HepG2 (cell line): Measurements from ENCODE around the gene RAB15. TPM values are rescaled to one million over a fixed set of nuclear protein-coding genes. Genes with fewer than 3 reads are reported as not detected.

ENCODE experiments used
- BHLHE40 ChIP-seq: IDR thresholded peaks from 2 replicates; pipeline ENCODE4 v1.6.1; 2011; ENCODE audit warnings: low read length, improper control_type of control experiment
- CENPT ChIP-seq: sonication (generic); formaldehyde crosslinking; IDR thresholded peaks from 2 replicates; pipeline ENCODE4 v1.8.0; 2022; ENCODE audit warnings: low read depth, mild to moderate bottlenecking, moderate library complexity, missing genetic modification reagents
- FOXP1 ChIP-seq, 2 experiments: fragments of 450-650 bp in 1 of 2; IDR thresholded peaks; 2 replicates each; pipeline ENCODE4 v1.6.1; 2017 to 2018; ENCODE audit warnings: antibody characterized with exemption in 1 of 2
- GATA4 ChIP-seq: sonication (generic); IDR thresholded peaks from 2 replicates; pipeline ENCODE4 v1.6.1; 2016; ENCODE audit warnings: antibody characterized with exemption, low read depth, borderline replicate concordance
- HDAC2 ChIP-seq: sonication (generic); formaldehyde crosslinking; IDR thresholded peaks from 2 replicates; pipeline ENCODE4 v1.4.0; 2020; ENCODE audit warnings: missing genetic modification reagents
- HMGA1 ChIP-seq: sonication (generic); formaldehyde crosslinking; conservative IDR thresholded peaks from 2 replicates; pipeline ENCODE4 v1.4.0; 2020; ENCODE audit warnings: missing genetic modification reagents
- KDM6A ChIP-seq: IDR thresholded peaks from 2 replicates; pipeline ENCODE4 v1.6.1; 2016; ENCODE audit warnings: low read depth
- KLF13 ChIP-seq: sonication (generic); formaldehyde crosslinking; IDR thresholded peaks from 2 replicates; pipeline ENCODE4 v1.4.0; 2020; ENCODE audit warnings: mild to moderate bottlenecking, missing genetic modification reagents
- KLF15 ChIP-seq: sonication (generic); formaldehyde crosslinking; IDR thresholded peaks from 2 replicates; pipeline ENCODE4 v1.8.1; 2023; ENCODE audit warnings: borderline replicate concordance, mild to moderate bottlenecking, inconsistent platforms, missing genetic modification reagents, mixed read lengths
- KMT2B ChIP-seq: IDR thresholded peaks from 2 replicates; pipeline ENCODE4 v1.6.1; 2016; ENCODE audit warnings: missing genetic modification reagents, missing compliant biosample characterization
- MED1 ChIP-seq: sonication (generic); formaldehyde crosslinking; IDR thresholded peaks from 2 replicates; pipeline ENCODE4 v1.4.0; 2020; ENCODE audit warnings: missing genetic modification reagents
- MTA3 ChIP-seq: sonication (generic); formaldehyde crosslinking; IDR thresholded peaks from 2 replicates; pipeline ENCODE4 v1.4.0; 2020; ENCODE audit warnings: missing genetic modification reagents
- MTF2 ChIP-seq: sonication (generic); formaldehyde crosslinking; IDR thresholded peaks from 2 replicates; pipeline ENCODE4 v1.5.0; 2020; ENCODE audit warnings: missing genetic modification reagents, borderline replicate concordance
- RARA ChIP-seq: IDR thresholded peaks from 2 replicates; pipeline ENCODE4 v1.6.1; 2016; ENCODE audit warnings: missing genetic modification reagents, missing compliant biosample characterization
- SALL2 ChIP-seq: sonication (generic); formaldehyde crosslinking; IDR thresholded peaks from 2 replicates; pipeline ENCODE4 v1.8.1; 2023; ENCODE audit warnings: mild to moderate bottlenecking, missing genetic modification reagents, inconsistent platforms
- ZMYM3 ChIP-seq: sonication (generic); formaldehyde crosslinking; IDR thresholded peaks from 2 replicates; pipeline ENCODE4 v1.5.1; 2020; ENCODE audit warnings: mild to moderate bottlenecking, missing genetic modification reagents
- ZNF281 ChIP-seq: sonication (generic); formaldehyde crosslinking; IDR thresholded peaks from 2 replicates; pipeline ENCODE4 v1.4.0; 2020; ENCODE audit warnings: missing genetic modification reagents, borderline replicate concordance
- ZNF282 ChIP-seq: fragments of 450-650 bp; IDR thresholded peaks from 2 replicates; pipeline ENCODE4 v1.6.1; 2018; ENCODE audit not compliant: partially characterized antibody
- ZNF747 ChIP-seq: sonication (generic); formaldehyde crosslinking; IDR thresholded peaks from 2 replicates; pipeline ENCODE4 v1.8.1; 2023; ENCODE audit warnings: missing genetic modification reagents, mild to moderate bottlenecking, borderline replicate concordance
- polyA plus RNA-seq, 8 experiments: library from polyadenylated mRNA; depleted of rRNA in 3 of 8; stranded (reverse) in 7 of 8; unstranded in 1 of 8; fragments of >200 nt; fragmentation: Illumina TruSeq in 4 of 8; extraction: Trizol in 4 of 8; gene quantifications; 2 replicates each; pipeline versions ENCODE4 v1.2.1 to v1.2.3, GENCODE V29; 2011 to 2016; ENCODE audit warnings: low read depth in 4 of 8, missing spikeins in 1 of 8, mixed read lengths in 1 of 8; ENCODE audit not compliant: insufficient read depth in 1 of 8
- total RNA-seq, 5 experiments: library from RNA; depleted of rRNA; stranded (reverse); fragments of >200 nt; fragmentation: Illumina TruSeq; extraction: Trizol; gene quantifications; 2 replicates each; pipeline ENCODE4 v1.2.3, GENCODE V29; 2016; ENCODE audit warnings: low read depth in 1 of 5
- TF ChIP-seq, protein P1 (sequence below): sonication (generic); formaldehyde crosslinking; IDR thresholded peaks from 2 replicates; pipeline ENCODE4 v1.4.0; 2020; ENCODE audit warnings: mild to moderate bottlenecking, missing genetic modification reagents

RAB15 gene
- total and polyA plus RNA-seq, 2 of the 13 experiments (the other 11 are each of a cell fraction or from before 2014, with no cell fraction given), result 7.4 to 18.5 TPM

- TF ChIP-seq KMT2B, result peak; percentile 88
- no peak for TF ChIP-seq HMGA1
- TF ChIP-seq ZNF282, result no peak
- peak; percentile 42; the same call in 1 of the 2 replicates for TF ChIP-seq MTF2 (CRISPR knock-in tag)
- peak; percentile 18; the same call in 1 of the 2 replicates for TF ChIP-seq SALL2 (CRISPR knock-in tag)
- TF ChIP-seq KLF13 (CRISPR knock-in tag), result 0 out of 2 replicates have a peak, but pooled peaks have one; percentile 53
- TF ChIP-seq ZNF281 (CRISPR knock-in tag), result no peak
- peak; percentile 70; the same call in 1 of the 2 replicates for TF ChIP-seq ZMYM3 (CRISPR knock-in tag)
- peak; percentile 43; the same call in 1 of the 2 replicates for TF ChIP-seq HDAC2
- TF ChIP-seq, protein P1, sequence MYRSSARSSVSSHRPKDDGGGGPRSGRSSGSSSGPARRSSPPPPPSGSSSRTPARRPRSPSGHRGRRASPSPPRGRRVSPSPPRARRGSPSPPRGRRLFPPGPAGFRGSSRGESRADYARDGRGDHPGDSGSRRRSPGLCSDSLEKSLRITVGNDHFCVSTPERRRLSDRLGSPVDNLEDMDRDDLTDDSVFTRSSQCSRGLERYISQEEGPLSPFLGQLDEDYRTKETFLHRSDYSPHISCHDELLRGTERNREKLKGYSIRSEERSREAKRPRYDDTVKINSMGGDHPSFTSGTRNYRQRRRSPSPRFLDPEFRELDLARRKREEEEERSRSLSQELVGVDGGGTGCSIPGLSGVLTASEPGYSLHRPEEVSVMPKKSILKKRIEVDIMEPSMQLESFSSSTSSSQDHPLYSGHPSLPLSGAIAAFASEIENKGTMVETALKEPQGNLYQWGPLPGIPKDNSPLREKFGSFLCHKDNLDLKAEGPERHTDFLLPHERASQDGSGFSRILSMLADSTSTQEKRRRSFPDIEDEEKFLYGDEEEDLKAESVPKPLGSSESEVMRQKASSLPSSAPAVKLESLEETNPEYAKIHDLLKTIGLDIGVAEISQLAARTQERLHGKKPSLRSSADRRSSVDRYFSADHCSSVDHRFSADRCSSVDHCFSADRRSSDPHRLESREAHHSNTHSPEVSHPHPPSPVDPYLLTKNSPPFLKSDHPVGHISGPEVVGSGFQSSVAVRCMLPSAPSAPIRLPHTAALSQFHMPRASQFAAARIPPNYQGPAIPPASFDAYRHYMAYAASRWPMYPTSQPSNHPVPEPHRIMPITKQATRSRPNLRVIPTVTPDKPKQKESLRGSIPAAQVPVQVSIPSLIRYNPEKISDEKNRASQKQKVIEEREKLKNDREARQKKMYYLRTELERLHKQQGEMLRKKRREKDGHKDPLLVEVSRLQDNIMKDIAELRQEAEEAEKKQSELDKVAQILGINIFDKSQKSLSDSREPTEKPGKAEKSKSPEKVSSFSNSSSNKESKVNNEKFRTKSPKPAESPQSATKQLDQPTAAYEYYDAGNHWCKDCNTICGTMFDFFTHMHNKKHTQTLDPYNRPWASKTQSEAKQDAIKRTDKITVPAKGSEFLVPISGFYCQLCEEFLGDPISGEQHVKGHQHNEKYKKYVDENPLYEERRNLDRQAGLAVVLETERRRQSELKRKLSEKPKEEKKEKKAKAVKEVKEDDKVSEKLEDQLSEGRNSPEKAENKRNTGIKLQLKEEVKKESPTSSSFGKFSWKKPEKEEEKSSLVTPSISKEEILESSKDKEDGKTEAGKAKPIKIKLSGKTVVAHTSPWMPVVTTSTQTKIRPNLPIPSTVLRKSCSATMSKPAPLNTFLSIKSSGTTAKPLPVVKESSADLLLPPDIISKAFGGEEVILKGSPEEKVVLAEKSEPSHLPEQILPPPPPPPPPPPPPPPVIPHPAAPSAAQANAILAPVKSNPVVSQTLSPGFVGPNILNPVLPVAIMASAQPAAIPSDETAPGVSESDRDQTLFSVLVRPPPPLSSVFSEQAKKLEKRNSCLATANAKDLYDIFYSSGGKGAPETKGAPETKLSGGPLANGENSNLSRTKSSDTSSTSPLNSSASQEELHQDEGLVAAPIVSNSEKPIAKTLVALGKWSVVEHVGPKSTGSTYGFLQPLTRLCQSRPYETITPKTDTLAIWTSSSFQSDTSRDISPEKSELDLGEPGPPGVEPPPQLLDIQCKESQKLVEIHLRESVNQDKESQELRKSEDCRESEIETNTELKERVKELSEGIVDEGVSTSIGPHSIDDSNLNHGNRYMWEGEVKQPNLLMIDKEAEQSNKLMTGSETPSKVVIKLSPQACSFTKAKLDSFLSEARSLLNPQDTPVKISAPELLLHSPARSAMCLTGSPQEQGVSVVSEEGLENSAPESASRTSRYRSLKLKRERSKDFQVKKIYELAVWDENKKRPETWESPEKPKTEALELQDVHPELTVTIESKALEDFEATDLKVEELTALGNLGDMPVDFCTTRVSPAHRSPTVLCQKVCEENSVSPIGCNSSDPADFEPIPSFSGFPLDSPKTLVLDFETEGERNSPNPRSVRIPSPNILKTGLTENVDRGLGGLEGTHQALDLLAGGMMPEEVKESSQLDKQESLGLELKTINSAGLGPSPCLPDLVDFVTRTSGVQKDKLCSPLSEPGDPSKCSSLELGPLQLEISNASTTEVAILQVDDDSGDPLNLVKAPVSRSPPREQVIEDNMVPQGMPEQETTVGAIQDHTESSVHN (CRISPR knock-in tag), result peak; percentile 79; the same call in 1 of the 2 replicates
- no peak for TF ChIP-seq CENPT
- no peak for TF ChIP-seq MTA3 (CRISPR knock-in tag)
- peak; percentile 77; the same call in 1 of the 2 replicates for TF ChIP-seq ZNF747
- TF ChIP-seq FOXP1 (IDR thresholded peaks at IDR 0.05), result no peak
- TF ChIP-seq FOXP1 (CRISPR knock-in tag; IDR thresholded peaks at IDR 0.05), result peak; percentile 3; the same call in 1 of the 2 replicates
- TF ChIP-seq BHLHE40, result no peak
- TF ChIP-seq KDM6A (CRISPR knock-in tag), result no peak
- TF ChIP-seq RARA, result no peak
- TF ChIP-seq KLF15 (CRISPR knock-in tag), result 0 out of 2 replicates have a peak, but pooled peaks have one; percentile 5
- TF ChIP-seq MED1 (CRISPR knock-in tag), result no peak; the same call in 1 of the 2 replicates
- TF ChIP-seq GATA4, result peak; percentile 17; the same call in 1 of the 2 replicates
These were observed 14.7 kb upstream of the RAB15 start, which contains the start of gene FNTB (continued) for GRCh38 chr14:64986648-64987437.
